HG03342 (cell line): ENCODE measurements around the gene C6orf47.

Source experiments
- ATAC-seq: cut with Tn5 transposase; IDR thresholded peaks from one replicate; pipeline ENCODE4 v1.9.1; 2021; ENCODE audit warnings: mild to moderate bottlenecking, moderate library complexity; ENCODE audit not compliant: unreplicated experiment

Gene C6orf47

DNA sequence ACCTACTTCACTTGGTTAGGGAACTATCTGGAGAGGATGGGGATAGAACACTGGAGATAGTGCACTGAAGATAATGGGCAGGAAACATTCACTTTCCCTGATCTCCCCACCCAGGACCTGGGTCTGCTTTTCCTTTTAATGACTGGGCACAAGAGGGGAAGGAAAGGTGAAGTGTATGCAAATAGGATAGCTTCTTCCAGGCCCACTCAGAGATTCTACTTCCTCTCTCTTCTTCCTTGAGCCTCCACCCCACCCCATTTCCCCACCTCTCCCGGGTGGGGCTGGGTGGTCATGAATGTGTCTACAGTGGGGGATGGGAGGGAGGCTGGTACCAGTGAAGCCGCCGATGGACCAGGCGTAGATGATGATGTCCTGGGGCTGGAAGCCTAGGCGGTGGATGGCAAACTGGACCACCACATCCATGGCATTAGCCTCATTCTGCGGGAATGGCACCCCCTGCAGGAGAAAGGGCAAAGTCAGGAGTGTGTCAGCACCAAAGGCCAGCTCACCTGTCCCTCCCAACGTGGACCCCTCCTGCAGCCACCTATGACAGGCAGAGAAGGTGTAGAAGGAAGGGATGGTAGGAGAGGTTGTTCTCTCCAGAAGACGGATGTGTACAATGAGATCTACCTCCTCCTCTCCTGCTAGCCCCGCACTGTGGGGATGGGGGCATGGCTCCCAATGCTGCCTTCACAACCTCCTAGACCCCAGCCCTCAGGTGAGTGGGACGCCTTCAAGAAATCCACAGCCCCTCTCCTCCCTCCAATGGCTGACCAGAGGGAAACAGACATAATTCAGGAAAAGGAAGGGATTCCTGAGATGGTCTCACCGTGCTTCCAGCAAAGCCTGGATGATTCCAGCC is 28.9 kb upstream of the C6orf47 start:
- no peak for ATAC-seq

- no peak for ATAC-seq
Observed at GRCh38 chr6:31687860-31688693, 27.5 kb upstream of the C6orf47 start.

DNA sequence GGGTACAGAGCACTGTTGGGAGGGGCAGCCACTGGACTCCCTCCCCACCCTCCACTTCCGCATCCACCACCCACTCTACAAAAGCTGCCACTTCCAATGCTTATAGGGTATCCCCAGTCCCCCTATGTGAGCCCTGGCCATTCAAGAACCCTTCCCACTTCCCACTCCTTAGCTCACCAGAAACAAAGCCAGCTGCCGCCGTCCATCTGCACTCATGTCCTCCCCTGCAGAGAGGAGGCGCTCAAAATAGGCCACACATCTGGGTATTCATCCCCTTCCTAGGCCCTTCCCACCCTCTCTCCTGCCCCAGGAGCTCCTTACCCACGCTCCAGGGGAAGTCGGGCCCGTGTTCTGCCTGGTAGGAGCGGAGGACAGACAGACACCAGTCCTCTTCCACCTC is 26.7 kb upstream of the C6orf47 start:
- no peak for ATAC-seq

DNA sequence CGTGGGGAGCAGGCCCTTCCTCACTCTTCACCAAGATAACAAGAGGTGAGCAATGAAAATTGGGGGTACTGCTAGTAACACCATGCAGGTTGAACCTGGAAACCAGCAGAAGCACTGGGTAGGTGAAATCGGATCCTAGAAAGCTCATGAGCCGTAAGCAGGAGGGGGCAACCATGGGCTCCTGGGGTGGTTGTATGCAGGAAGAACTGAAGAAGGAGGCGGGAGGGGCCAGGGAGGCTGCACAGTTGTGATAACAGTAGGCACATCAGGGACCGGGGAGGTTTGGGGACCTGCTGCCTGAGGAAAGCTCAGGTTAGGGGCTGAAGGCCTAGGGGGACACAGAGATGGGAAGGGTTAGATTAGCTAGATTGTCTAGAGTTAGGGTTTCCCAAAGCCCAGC is 25.9 kb upstream of the C6orf47 start:
- ATAC-seq, result no peak

DNA sequence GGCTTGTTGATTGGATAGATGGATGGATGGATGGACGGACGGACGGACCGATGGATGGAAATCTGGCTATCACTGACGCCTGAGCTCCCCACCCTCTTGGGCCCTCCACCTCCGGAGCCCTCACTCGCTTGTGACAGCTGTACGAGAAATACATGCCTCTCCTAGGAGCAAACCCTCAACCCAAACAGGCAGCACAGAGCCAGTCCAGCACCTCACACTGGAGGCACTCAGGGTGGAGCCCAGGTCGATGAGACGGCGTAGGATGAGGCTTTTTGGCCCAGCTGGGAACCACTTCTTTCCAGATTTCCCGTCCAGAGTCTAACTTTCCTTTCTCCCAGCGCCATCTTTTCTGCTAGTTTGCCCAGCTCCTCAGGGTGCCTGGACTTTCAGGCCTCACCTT is 23.0 kb upstream of the C6orf47 start:
- ATAC-seq, result no peak

- no peak for ATAC-seq
Observed at GRCh38 chr6:31681135-31681671, 20.6 kb upstream of the C6orf47 start.

GRCh38 chr6:31680226-31681134 is 19.9 kb upstream of the C6orf47 start, which contains the start of gene LY6G5C:
LY6G5C (minus strand) TSS chr6:31681067; CDS start chr6:31680373, 694 bp downstream.
- ATAC-seq, result no peak

DNA sequence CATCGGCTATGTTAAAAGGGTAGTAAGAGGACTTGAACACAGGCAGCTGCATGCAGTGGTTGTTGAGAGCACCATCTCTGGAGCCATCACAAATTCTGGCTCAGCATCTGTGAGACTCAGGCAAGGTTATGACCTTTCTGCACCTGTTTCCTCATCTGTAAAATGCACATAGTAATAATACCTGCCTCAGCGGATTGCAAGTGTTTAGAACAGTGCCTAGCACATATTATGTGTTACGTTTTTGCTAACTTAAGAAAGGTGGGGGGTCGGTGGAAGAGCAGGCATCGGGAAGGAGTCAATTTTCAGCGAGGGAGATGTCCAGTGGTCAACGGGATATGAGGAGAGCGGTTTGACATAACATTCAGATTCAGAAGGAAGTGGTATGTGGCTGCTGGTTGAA is 17.4 kb upstream of the C6orf47 start:
- ATAC-seq, result no peak

- ATAC-seq, result no peak
Observed at GRCh38 chr6:31676904-31677303, 16.3 kb upstream of the C6orf47 start.

GRCh38 chr6:31676322-31676903 is 15.8 kb upstream of the C6orf47 start:
- ATAC-seq, result no peak

- ATAC-seq, result no peak
Observed at GRCh38 chr6:31669676-31670075, 9.1 kb upstream of the C6orf47 start, which contains the start of gene LY6G5B. LY6G5B (plus strand) TSS chr6:31669976; CDS start chr6:31670951, 975 bp downstream.

GRCh38 chr6:31666337-31666965 is 5.9 kb upstream of the C6orf47 start:
- no peak for ATAC-seq

DNA sequence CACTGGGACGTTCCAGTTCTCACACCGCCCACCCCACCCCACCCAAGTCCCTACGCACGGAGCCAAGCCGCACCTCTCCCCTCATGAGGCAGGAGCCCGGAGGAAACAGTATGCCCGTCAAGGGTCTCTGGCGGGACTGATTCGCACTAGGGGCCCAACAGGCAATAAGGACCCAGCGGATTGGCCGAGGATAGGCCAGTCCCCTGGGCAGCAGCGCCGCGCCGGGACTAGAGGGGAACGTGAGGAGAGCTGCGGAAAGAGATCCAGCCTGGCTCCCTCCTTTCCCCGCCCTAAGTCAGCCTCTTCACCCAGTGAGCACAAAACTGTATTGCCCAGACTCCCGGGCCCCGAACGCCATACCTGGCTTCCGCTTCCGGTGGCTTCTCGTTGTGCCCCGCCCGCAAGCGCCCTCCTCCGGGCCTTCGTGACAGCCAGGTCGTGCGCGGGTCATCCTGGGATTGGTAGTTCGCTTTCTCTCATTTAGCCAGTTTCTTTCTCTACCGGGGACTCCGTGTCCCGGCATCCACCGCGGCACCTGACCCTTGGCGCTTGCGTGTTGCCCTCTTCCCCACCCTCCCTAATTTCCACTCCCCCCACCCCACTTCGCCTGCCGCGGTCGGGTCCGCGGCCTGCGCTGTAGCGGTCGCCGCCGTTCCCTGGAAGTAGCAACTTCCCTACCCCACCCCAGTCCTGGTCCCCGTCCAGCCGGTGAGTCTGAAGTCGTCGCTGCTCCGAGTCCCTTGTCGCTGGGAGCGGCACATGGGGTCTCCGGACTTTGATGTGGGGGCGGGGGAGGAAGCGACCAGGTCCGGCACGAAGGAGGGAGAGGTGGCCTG is 5.1 kb upstream of the C6orf47 start, which contains the start of gene CSNK2B:
CSNK2B (plus strand) TSS at position 580 of the 836 bp plus-strand sequence. CDS start 752 bp downstream, outside the sequence.
- ATAC-seq, result peak; percentile 69

DNA sequence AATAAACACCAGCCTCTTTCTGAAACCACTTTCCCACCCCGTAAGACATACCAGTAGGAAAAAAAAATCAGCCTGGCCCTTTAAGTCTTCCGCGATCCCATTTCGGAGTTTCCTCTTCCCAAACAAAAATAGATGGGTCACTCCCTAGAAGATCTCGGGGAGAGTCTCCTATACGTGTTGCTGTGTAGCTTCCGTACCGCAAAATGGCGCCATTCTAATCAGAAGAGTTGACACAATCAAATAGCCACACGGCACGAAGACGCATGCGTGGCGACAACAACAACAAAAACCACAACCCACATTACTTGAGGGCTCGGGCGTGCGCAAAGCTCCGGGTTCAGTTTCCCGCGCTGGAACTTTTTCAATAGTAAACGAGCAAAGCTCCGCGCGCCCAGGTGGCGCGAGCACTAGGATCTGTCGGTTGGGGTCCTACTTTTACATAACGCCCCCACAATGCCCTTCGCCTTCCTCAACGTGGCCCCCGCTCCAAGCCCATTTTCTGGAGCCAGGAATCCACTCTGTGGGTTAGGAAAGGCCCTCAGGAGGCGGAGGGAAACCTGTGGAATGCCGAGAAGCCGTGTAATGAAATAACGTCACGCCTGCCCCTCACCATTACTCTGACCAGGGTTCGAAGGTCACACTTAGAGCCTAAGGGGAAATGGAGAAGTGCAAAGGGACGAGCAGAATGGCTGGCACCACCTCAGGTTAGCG is 4.4 kb upstream of the C6orf47 start, which contains the start of gene GPANK1:
GPANK1 (minus strand) TSS at position 208 of the 711 bp plus-strand sequence. CDS start 519 bp downstream, outside the sequence.
- ATAC-seq, result no peak

- no peak for ATAC-seq
Observed at GRCh38 chr6:31663961-31664789, 3.6 kb upstream of the C6orf47 start.

- ATAC-seq, result no peak
Observed at GRCh38 chr6:31663126-31663960, 2.8 kb upstream of the C6orf47 start.
